CD14-positive monocyte (primary cell): ENCODE data around the gene MARVELD3. TPM values are rescaled to one million over a fixed set of nuclear protein-coding genes. Genes with fewer than 3 reads are reported as not detected.
"Not testable (repeated sequence)": the region's sequence is repeated elsewhere in the genome, so short reads cannot be mapped to it uniquely, and the experiment has no call there.

ENCODE experiments used
- DNase-seq, 3 donors: peaks; one replicate each; pipeline ENCODE4 v3.0.0-alpha.2; 2011 to 2022
- H2AFZ ChIP-seq: 2 replicates; pipeline ENCODE4 v1.6.0; 2012; ENCODE audit warnings: mild to moderate bottlenecking, low read depth, low read length, inconsistent platforms; ENCODE audit not compliant: insufficient read depth, poor library complexity, severe bottlenecking
- H3K27ac ChIP-seq, 2 donors: 1 replicate in 1 of 2; 2 replicates in 1 of 2; pipeline ENCODE4 v1.5.1; 2012 to 2013; ENCODE audit warnings: low read length in 2 of 2, control low read depth in 1 of 2, inconsistent platforms in 1 of 2, low read depth in 1 of 2, mild to moderate bottlenecking in 1 of 2
- H3K27me3 ChIP-seq, 2 donors: one replicate each; pipeline versions ENCODE4 v1.6.0 to v1.6.1; 2011 to 2013; ENCODE audit warnings: low read length in 2 of 2; ENCODE audit not compliant: control insufficient read depth in 2 of 2, insufficient read depth in 2 of 2
- H3K36me3 ChIP-seq, 2 donors: replicated peaks in 1 of 2; 1 replicate in 1 of 2; 2 replicates in 1 of 2; pipeline versions ENCODE4 v1.5.1 to v1.6.1; 2012 to 2013; ENCODE audit warnings: low read length in 2 of 2, control low read depth in 1 of 2, inconsistent platforms in 1 of 2, mild to moderate bottlenecking in 1 of 2; ENCODE audit not compliant: insufficient read depth in 2 of 2, control insufficient read depth in 1 of 2
- H3K4me1 ChIP-seq, 2 donors: 1 replicate in 1 of 2; 2 replicates in 1 of 2; pipeline versions ENCODE4 v1.5.1 to v1.6.1; 2012 to 2013; ENCODE audit warnings: low read length in 2 of 2, control low read depth in 1 of 2, inconsistent platforms in 1 of 2, mild to moderate bottlenecking in 1 of 2, moderate library complexity in 1 of 2; ENCODE audit not compliant: insufficient read depth in 2 of 2, control insufficient read depth in 1 of 2
- H3K4me2 ChIP-seq: replicated peaks from 2 replicates; pipeline ENCODE3; 2012; ENCODE audit warnings: low read length, moderate library complexity, mild to moderate bottlenecking; ENCODE audit not compliant: poor library complexity, severe bottlenecking; ENCODE audit errors: extremely low read depth
- H3K4me3 ChIP-seq, 3 experiments: fragments of 200-600 bp in 1 of 3; sonication (generic) in 1 of 3; replicated peaks in 1 of 3; 1 replicate in 2 of 3; 2 replicates in 1 of 3; pipeline ENCODE4 v1.5.1; 2011 to 2013; ENCODE audit warnings: low read length in 3 of 3, mild to moderate bottlenecking in 3 of 3, control low read depth in 2 of 3, low read depth in 2 of 3, inconsistent platforms in 1 of 3, moderate library complexity in 1 of 3
- H3K79me2 ChIP-seq: 2 replicates; pipeline ENCODE4 v1.6.0; 2012; ENCODE audit warnings: mild to moderate bottlenecking, control low read depth, inconsistent platforms, low read length, moderate library complexity; ENCODE audit not compliant: insufficient read depth
- H3K9ac ChIP-seq: 2 replicates; pipeline ENCODE4 v1.6.0; 2017; ENCODE audit warnings: low read length, mild to moderate bottlenecking; ENCODE audit not compliant: insufficient read depth, poor library complexity, severe bottlenecking
- H3K9me3 ChIP-seq, 2 donors: replicated peaks in 1 of 2; 1 replicate in 1 of 2; 2 replicates in 1 of 2; pipeline versions ENCODE4 v1.5.1 to v1.6.1; 2012 to 2013; ENCODE audit warnings: low read length in 2 of 2, control low read depth in 1 of 2; ENCODE audit not compliant: control insufficient read depth in 1 of 2, insufficient read depth in 1 of 2
- H4K20me1 ChIP-seq: 2 replicates; pipeline ENCODE4 v1.6.0; 2012; ENCODE audit warnings: mild to moderate bottlenecking, low read length, control low read depth, moderate library complexity; ENCODE audit not compliant: insufficient read depth
- H3K27ac Mint-ChIP-seq, 7 donors: one replicate each; pipeline ENCODE4 v1.8.0; 2020; ENCODE audit warnings: mild to moderate bottlenecking in 7 of 7, mixed read lengths in 7 of 7, moderate library complexity in 6 of 7, inconsistent platforms in 2 of 7
- H3K27me3 Mint-ChIP-seq, 3 donors: one replicate each; pipeline ENCODE4 v1.8.0; 2021 to 2022; ENCODE audit warnings: low read depth in 3 of 3, mild to moderate bottlenecking in 3 of 3, mixed read lengths in 3 of 3, moderate library complexity in 3 of 3, inconsistent platforms in 1 of 3
- H3K36me3 Mint-ChIP-seq, 2 donors: one replicate each; pipeline ENCODE4 v1.8.0; 2020; ENCODE audit warnings: mixed read lengths in 2 of 2, inconsistent platforms in 1 of 2, mild to moderate bottlenecking in 1 of 2
- H3K4me1 Mint-ChIP-seq: one replicate; pipeline ENCODE4 v1.8.0; 2020; ENCODE audit warnings: mild to moderate bottlenecking, mixed read lengths
- H3K4me3 Mint-ChIP-seq, 2 donors: one replicate each; pipeline ENCODE4 v1.8.0; 2020; ENCODE audit warnings: mild to moderate bottlenecking in 2 of 2, mixed read lengths in 2 of 2, moderate library complexity in 1 of 2
- H3K9me3 Mint-ChIP-seq, 7 donors: one replicate each; pipeline ENCODE4 v1.8.0; 2020 to 2022; ENCODE audit warnings: mixed read lengths in 7 of 7, mild to moderate bottlenecking in 6 of 7, moderate library complexity in 6 of 7, inconsistent platforms in 2 of 7
- CTCF ChIP-seq: fragments of 200-600 bp; IDR thresholded peaks from one replicate; pipeline ENCODE4 v1.8.0; 2022; ENCODE audit warnings: antibody characterized with exemption, mild to moderate bottlenecking
- WGBS: methylation state at CpG from one replicate; pipeline ENCODE4 v1.1.5; 2013; ENCODE audit warnings: missing lambda C conversion rate; ENCODE audit not compliant: insufficient coverage; 5-methylcytosine and 5-hydroxymethylcytosine counted together
- intact Hi-C, 2 donors: fragments of 100-400 bp; cut with micrococcal nuclease; formaldehyde crosslinking; loops; one replicate each; pipeline versions ENCODE4 v1.15.0 to v1.15.1; 2023
- polyA plus RNA-seq, 3 donors: library from polyadenylated mRNA; depleted of rRNA in 1 of 3; unstranded in 2 of 3; stranded (reverse) in 1 of 3; fragments of 300-500 nt in 2 of 3; fragments of >200 nt in 1 of 3; fragmentation: Illumina TruSeq in 2 of 3; gene quantifications; 1 replicate in 2 of 3; 2 replicates in 1 of 3; pipeline ENCODE4 v1.2.3, GENCODE V29; 2012 to 2021
- small RNA-seq: library from RNA; depleted of rRNA; stranded (forward); fragments of <200 nt; gene quantifications from one replicate; pipeline ENCODE3, GENCODE V24; 2012; ENCODE audit warnings: low read depth; ENCODE audit not compliant: insufficient read length

MARVELD3 gene
- polyA plus RNA-seq, 3 donors, result 0.12 TPM; not detected in 2

GRCh38 chr16:71681360-71681759 lies 55.4 kb downstream of the MARVELD3 start:
- Histone ChIP-seq H3K9ac (no peak overlapping the region), H4K20me1 (no peaks in the 10 kb centered on the region), H2AFZ (no peak overlapping the region), H3K27ac (no peak overlapping the region), H3K4me2 (no peak overlapping the region), H3K9me3 (no peaks in the 10 kb centered on the region), H3K27me3 (no peaks in the 10 kb centered on the region), H3K36me3 (peaks cover 0 to 1% of the 10 kb centered on the region in 2 donors), H3K79me2 (no peaks in the 10 kb centered on the region), H3K4me3 (no peak overlapping the region), H3K4me1 (no peaks in the 10 kb centered on the region)
- DNase-seq, result no peak
- Mint-ChIP-seq H3K4me1 (no peaks in the 10 kb centered on the region), H3K9me3 (peaks cover 0 to 6% (median 3%) of the 10 kb centered on the region in 7 donors), H3K27ac (peak overlapping the region in 1 of 7 donors; percentile 10), H3K4me3 (no peak overlapping the region), H3K27me3 (no peaks in the 10 kb centered on the region), H3K36me3 (peaks cover 8 to 39% of the 10 kb centered on the region in 2 donors)
- no CpG with 5 or more reads among the region's 2 CpGs for WGBS
- intact Hi-C loops, result no loop called here
- no peak for TF ChIP-seq CTCF

GRCh38 chr16:71684280-71684679 lies 58.3 kb downstream of the MARVELD3 start:
- H3K4me3 ChIP-seq, H3K9ac ChIP-seq, intact Hi-C loops, H3K27ac Mint-ChIP-seq, H4K20me1 ChIP-seq, H3K36me3 ChIP-seq, H3K4me3 Mint-ChIP-seq, H3K27ac ChIP-seq, H3K27me3 Mint-ChIP-seq, H3K79me2 ChIP-seq, H3K9me3 Mint-ChIP-seq, H3K27me3 ChIP-seq, H3K4me1 ChIP-seq, H3K4me1 Mint-ChIP-seq, H3K4me2 ChIP-seq, H3K9me3 ChIP-seq, H2AFZ ChIP-seq, DNase-seq: not testable (repeated sequence)
- peaks cover 10 to 38% of the 10 kb centered on the region in 2 donors for H3K36me3 Mint-ChIP-seq
- 100% methylated on average over 1 of the region's 12 CpGs for WGBS

Small RNAs within 50 kb of the gene (small RNA-seq; reads per million reads assigned to genes)
- gene RNU6-208P, result not detected

Other genes starting within 250 kb of the MARVELD3 start
- not detected for gene TLE7, start 184.1 kb upstream of the MARVELD3 start, polyA plus RNA-seq
- 1 to 10 TPM; 2.1 to 3.9 (median 2.8) TPM for gene ZNF23, start 163.9 kb upstream of the MARVELD3 start, polyA plus RNA-seq
- gene ZNF19, start 136.9 kb upstream of the MARVELD3 start, polyA plus RNA-seq, result under 1 TPM in 2 of 3 donors, not detected in 1; 0.41 to 0.80 TPM
- gene CHST4, start 99.8 kb upstream of the MARVELD3 start, polyA plus RNA-seq, result not detected
- not detected for gene TAT, start 49.1 kb upstream of the MARVELD3 start, polyA plus RNA-seq
- gene PHLPP2, start 98.5 kb downstream of the MARVELD3 start, polyA plus RNA-seq, result 1 to 10 TPM in 2 of 3 donors, under 1 TPM in 1; 0.57 to 2.5 (median 1.4) TPM
- 10 to 100 TPM in 2 of 3 donors, 1 to 10 TPM in 1; 6.7 to 43.8 (median 10.7) TPM for gene AP1G1, start 182.7 kb downstream of the MARVELD3 start, polyA plus RNA-seq
- 10 to 100 TPM in 2 of 3 donors, 1 to 10 TPM in 1; 6.7 to 27.9 (median 10.0) TPM for gene ATXN1L, start 219.8 kb downstream of the MARVELD3 start, polyA plus RNA-seq